Measurements from ENCODE around the gene B4GALNT3.
"Not testable (repeated sequence)": the region's sequence is repeated elsewhere in the genome, so short reads cannot be mapped to it uniquely, and the experiment has no call there.

The B4GALNT3 gene

DNA sequence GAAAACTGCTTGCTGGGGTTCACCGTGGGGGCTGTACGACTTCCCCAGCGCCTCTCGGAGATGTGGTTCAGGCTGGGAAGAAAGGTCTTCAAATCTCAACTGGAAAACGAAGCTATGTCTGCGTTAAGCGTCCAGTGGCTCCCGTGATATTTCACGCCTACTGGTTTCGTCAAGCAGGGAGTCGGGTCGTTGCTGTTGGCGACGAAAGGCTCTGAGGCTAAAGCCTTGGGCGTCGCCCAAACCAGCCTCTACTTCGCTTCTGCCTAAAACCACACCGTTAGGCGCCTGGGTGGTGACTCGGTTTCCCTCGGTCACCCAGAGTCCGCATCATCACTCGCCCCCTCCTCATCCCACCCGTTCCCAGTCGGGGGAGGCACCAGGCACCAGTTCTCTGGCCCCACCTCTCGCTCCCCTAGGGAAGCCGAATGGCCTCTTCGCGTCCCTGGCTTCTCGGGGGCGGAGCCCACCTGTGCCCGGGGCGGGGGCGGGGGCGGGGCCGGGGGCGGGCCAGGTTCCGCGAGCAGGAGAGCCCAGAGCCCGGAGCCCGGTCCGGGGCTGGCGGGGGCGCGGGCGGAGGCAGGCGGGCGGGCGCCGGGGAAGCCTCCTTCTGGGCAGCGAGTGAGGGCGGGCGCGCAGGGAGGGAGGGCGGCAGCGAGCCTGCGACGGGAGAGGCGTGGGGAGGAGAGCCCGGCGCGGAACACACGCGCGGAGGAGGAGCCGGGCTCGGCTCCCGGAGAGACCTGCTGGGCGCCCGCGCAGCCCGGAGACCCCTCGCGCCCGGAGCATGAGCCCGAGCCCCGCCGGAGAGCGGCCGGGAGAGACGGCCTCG lies at the start of gene B4GALNT3:
Gene B4GALNT3, plus strand, starts transcription at position 510 of the 829 bp plus-strand sequence. CDS start 438 bp downstream, outside the sequence.
- no peak for DNase-seq (ENCODE audit: low spot score)
- FAIRE-seq: no peak

DNA sequence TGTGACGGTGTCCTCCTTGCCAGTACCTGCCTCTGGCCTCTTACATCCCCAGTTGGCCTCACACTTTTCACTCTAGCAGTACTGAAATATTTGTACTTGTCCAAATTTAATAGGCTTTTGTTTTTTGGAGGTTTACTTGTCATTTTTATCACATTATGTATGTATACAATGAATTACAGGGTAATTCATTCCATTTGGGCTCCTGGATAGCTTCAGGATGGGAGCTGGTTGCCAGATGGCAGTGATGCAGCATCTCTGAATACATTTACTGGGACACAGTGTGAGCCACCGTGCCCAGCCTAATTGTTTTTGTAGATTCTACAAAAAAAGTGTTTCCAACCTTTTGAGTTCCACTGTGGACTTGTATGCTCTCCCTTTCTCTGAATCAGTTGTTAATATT lies 44.9 kb upstream of the B4GALNT3 start:
- DNase-seq (ENCODE audit: low spot score) (no peak), FAIRE-seq (no peak)

DNA sequence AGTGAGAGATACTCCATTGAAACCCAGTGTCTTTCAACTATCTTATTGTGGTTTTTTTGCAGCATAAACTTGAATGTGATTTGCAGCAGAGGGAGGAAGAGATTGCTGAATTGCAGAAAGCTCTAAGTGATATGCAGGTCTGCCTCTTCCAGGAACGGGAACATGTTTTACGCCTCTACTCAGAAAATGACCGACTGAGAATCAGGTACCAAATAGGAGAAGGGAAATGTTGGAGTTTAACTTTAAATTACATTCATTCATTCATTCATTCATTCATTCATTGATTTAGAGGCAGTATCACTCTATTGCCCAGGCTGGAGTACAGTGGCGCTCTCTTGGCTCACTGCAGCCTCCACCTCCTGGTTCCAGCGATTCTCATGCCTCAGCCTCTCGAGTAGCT lies 41.3 kb upstream of the B4GALNT3 start:
- no peak for DNase-seq (ENCODE audit: low spot score)
- no peak for FAIRE-seq

DNA sequence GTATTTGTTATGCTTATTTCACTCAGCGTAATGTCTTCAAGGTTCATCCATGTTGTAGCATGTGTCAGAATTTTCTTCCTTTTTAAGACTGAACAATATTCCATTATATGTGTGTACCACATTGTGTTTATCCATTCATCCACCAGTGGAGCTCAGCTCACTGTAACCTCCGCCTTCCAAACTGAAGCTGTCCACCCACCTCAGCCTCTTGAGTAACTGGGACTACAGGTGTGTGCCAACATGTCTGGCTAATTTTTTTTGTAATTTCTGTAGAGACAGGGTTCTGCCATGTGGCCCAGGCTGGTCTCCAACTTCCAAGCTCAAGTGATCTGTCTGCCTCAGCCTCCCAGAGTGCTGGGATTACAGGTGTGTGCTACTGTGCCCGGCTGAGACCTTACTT lies 37.2 kb upstream of the B4GALNT3 start:
- DNase-seq (ENCODE audit: low spot score) (no peak), FAIRE-seq (no peak)

DNA sequence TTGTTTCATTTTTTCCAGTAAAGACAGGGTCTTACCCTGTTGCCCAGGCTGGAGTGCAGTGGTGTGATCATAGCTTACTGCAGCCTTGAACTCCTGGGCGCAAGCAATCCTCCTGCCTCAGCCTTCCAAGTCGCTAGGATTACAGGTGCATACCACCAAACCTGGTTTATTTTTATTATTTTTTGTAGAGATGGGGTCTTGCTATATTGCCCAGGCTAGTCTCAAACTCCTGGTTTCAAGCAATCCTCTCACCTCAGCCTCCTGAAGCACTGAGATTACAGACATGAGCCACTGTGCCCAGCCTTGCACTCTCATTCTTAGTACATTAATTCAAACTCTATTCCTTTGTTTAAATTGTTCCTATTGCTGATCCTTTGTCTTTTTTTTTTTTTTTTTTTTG lies 24.0 kb upstream of the B4GALNT3 start:
- FAIRE-seq; DNase-seq (ENCODE audit: low spot score): not testable (repeated sequence)

DNA sequence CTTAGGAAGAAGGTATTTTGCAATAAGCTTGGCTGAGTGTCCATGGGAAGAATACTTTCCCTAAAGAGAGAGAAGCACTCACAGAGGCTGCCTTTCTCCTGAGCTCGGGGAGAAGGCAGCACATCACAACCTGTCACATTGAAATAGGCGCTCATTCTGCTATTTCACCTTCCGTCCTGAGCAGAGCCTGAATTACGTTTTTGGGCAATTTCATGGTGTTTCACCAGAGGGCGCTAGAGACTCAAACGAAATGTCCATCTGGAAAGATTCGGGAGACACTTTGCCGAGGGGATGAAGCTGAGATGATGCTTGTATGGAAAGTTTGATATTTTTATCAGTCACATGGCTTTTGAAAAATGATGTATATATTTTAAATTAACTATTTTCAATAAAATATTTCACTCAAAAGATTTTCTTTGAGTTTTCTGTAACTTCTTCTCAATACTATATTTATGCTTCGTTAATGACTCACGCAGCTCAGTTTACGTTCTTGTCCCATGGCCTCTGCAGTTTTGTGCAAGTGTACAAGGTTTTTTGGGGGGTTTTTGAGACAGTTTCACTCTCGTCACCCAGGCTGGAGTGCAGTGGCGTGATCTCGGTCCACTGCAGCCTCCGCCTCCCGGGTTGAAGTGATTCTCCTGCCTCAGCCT lies 17.4 kb upstream of the B4GALNT3 start:
- peak; percentile 26 for DNase-seq (ENCODE audit: low spot score)
- FAIRE-seq: peak; percentile 4

DNA sequence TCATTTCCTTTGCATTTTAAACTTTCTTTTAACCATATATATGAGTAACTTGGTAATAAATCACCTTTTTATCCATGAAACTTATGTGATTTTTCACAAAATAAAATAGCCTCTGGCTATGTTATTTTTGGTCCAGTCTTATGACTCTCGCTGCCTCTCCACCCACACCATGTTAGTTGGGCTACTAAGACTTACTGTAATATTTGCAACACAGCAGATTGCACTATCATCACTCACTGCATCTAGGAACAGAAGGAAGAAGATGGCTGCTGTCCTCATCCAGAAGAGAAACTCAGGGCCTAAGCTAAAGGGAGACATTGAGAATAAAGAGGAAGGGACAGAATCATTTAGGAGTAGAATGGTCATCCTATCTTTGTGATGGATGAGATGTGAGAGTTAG lies 12.6 kb upstream of the B4GALNT3 start:
- no peak for FAIRE-seq
- DNase-seq (ENCODE audit: low spot score): no peak

DNA sequence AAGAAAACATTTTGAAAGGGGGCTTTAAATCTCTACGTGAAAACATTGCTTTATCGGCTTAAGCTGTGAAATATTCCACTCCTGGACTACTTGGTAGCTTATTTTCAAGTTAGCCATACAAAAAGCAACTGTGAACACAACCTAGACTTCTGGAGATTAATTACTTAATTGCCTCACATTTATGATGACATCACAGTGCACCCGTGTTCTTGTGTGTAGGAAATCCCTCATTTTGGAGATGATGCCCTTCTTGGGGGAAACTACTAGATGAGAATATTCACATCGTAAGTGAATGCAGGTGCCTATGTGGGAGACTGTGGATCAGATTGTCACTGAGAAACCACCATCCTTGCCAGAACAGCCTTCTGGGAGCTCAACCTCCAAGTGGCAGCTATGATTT lies 10.5 kb upstream of the B4GALNT3 start:
- FAIRE-seq (no peak), DNase-seq (ENCODE audit: low spot score) (no peak)

DNA sequence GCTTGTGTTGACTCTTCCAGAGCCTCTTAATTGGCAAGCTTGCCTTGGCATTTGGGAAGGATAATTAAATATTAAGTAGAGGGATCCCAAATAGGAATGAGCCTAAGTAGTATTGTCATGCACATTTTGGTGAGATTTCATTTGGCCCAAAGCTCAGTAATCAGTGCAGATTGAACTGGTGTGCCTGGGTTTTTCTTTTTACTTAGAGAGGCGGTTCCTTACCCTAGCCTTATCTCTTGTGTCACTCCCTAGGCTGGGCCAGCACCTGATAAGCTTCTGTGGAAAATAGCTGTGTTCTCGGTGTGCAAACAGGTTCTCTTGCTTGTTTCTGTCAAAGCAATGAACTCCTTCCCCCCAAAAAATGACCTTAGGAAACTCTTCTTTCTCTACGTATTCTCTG lies 9.3 kb upstream of the B4GALNT3 start:
- FAIRE-seq: no peak
- no peak for DNase-seq (ENCODE audit: low spot score)

DNA sequence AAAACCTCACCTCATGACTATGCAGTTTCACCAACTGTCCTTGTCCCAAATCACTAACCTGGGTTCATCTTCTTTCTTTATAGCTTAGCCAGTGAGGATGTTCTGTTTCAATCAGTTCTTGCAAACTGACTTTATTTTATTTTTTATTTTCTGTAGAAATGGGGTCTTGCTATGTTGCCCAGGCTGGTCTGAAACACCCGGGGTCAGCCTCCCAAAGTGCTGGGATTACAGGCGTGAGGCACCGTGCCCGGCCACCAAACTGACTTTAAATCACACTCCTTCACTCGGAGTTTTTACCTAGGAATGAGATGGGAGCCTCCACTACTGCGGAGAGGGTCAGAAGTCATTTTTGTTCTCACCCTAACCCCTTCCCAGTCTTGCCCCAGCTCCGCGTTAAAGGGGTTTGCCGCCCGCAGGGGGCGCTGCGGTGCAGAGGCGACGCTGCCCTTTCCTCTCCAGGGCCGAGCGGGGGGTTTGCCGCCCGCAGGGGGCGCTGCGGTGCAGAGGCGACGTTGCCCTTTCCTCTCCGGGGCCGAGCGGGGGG lies 7.0 kb upstream of the B4GALNT3 start:
- DNase-seq (ENCODE audit: low spot score) (no peak), FAIRE-seq (no peak)

DNA sequence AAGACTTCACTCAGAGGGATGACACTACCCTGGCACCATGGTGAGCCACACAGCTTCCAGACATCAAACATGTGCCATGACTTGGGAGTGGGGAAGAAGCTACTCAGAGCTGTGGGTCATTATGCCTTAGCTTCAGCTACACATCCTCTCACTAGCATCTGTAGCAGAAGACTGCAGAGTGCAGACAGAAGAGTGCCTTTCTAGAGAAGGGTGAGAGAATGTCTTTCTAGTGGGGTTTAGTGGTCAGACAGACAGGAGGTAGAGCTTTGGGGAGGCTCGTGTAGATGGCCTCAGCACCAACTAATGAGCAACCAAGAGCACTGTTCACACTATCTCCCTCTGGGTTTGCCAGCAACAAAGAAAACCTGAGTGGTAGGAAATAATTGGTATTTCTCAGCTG lies 4.9 kb upstream of the B4GALNT3 start:
- no peak for DNase-seq (ENCODE audit: low spot score)
- FAIRE-seq: no peak

DNA sequence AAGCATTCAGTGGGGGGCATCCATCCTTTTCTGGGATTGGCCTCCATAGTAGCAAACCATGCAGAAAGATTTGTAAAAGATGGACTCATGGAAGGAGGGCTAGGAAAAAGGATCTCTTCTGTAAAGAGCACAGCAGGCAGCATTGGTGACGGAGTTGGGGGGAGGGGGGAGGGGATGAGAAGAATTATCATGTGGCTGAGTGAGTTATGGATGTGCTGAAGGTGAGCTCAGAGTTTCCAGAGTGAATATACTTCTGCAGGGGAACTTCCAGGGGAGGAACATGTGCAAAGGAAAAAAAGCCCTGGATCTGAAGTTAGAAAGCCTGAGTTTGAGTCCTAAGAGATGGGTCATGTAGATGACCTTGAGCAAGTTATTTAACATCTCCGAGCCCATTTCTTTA lies 3.9 kb upstream of the B4GALNT3 start:
- no peak for FAIRE-seq

DNA sequence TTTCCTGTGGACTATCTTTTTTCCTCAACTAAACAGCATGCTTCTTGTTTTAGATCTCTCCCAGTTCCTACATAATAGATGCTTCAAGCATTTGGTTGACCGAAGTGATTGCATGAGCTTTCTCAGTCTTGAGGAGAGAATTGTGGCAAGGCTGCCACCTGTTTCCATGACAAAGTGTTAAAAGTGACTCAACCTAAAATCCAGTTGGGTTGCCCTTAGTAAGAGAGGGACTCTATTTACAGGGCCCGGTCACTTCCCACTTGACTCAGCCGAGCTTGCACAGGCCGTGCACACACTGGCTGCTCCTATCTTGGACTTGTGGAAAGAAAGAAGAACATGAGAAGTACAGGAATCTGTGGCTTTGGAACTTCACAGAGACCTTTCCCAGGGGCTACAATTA lies 2.1 kb upstream of the B4GALNT3 start:
- FAIRE-seq (no peak), DNase-seq (ENCODE audit: low spot score) (no peak)

More for the DNA sequence above, 3.9 kb upstream of the B4GALNT3 start:
- DNase-seq (ENCODE audit: low spot score): no peak

DNA sequence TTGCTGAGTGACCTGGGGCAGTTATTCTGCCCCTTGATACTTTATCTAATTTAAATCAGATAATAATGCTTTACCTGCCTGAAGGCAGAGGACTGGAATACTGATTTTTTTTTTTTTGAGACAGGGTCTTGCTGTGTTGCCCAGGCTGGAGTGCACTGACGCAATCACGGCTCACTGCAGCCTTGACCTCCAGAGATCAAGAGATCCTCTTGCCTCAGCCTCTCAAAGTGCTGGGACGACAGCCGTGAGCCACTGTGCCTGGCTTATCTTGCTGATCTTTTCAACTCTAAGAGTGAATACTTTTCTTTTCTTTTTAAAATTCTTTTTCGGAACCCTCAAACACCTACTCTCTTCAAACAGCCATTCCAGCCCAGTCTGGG lies 699 bp upstream of the B4GALNT3 start:
- no peak for FAIRE-seq
- DNase-seq (ENCODE audit: low spot score): no peak

DNA sequence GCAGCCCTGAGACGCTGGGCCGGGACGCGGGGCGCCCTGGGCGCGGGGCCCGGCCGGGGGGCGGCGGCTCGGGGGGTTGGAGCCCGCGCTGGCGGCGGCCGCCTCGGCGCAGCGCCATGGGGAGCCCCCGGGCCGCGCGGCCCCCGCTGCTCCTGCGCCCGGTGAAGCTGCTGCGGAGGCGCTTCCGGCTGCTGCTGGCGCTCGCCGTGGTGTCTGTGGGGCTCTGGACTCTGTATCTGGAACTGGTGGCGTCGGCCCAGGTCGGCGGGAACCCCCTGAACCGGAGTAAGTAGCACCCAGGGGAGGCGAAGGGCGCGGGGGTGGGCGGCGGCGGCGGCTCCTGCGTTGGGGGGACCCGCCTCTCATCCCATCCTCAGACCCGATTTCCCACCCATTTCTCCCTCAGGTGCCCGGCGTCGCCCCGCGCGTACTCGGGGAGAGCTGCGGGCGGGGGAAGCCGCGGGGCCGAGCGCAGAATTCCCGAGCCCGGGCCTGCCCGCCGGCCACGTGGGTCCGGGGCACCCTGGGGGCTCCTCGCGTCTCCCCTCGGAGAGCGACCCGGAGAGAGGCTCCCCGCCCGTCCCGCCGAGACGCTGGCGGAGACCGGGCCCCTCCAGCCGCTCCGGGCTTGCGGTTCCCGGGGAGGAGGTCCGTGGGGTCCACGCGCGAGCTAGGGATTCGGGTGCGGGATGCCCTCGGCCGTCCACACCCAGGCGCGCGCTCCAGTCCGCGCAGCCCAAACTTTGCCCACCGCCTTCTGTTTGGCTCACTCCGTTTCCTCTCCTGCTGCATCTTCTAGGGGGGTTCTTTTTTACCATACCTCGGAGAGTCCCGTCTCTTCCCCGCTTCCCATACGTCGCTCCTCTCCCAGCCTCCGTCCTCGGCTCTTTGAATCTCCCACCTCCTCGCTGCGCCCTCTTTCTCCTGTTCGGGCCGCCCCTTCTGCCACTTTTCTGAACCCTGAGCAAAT lies 807 bp downstream of the B4GALNT3 start:
- DNase-seq (ENCODE audit: low spot score): no peak
- no peak for FAIRE-seq

DNA sequence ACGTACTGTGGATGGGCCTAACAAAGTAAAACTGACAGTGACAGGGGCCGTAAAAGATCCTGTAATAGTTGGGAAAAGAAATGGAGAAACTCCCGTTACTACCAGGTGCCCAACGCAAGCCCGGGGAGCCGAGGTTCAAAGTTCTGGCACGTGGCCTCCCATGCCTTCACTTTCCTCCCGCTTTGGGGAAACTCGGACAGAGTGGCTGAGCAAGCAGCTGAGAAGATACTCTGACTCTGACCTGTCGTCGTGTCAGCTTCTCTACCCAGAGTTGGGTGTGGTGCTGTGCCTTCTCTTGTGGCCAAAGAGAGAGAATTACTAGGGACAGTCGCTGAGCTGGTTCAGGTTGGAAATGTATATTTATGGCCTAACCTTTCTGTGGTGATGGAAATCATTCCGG lies 1.7 kb downstream of the B4GALNT3 start:
- FAIRE-seq (no peak), DNase-seq (ENCODE audit: low spot score) (no peak)

DNA sequence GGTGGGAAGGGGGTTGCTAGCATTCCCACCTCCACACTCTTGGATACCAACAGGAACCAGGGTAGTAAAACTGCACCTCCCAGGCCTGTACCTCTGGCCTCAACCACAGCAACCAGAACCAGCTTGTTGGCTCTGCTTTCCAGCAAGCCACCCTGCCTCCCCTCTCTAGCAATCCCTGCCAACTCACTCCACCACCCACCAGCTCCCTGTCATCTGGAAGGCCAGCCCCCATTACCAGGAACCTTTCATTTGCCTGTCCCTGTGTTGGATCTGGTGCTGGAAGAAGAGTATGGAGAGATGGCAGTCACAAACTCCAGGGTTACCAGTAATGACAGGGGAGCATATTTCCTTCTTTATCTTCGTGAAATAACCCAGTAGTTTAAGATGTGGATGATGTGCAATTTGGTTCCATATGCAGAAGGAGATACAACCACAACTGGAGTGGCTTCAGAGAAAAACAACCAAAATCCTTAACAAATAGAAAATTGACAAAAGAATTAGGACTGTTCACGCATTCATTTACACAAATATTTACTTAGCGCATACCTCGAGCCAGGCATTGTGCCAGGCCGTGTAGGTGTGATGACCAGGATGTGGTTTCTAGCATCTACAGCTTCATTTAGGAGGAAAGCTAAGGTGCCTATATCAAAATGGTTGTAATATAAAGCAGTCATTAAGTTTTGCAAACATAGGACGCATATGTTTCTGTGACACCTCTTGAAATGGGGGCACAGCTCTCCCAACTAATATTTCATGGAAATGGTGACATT lies 3.4 kb downstream of the B4GALNT3 start:
- DNase-seq (ENCODE audit: low spot score) (no peak), FAIRE-seq (no peak)

DNA sequence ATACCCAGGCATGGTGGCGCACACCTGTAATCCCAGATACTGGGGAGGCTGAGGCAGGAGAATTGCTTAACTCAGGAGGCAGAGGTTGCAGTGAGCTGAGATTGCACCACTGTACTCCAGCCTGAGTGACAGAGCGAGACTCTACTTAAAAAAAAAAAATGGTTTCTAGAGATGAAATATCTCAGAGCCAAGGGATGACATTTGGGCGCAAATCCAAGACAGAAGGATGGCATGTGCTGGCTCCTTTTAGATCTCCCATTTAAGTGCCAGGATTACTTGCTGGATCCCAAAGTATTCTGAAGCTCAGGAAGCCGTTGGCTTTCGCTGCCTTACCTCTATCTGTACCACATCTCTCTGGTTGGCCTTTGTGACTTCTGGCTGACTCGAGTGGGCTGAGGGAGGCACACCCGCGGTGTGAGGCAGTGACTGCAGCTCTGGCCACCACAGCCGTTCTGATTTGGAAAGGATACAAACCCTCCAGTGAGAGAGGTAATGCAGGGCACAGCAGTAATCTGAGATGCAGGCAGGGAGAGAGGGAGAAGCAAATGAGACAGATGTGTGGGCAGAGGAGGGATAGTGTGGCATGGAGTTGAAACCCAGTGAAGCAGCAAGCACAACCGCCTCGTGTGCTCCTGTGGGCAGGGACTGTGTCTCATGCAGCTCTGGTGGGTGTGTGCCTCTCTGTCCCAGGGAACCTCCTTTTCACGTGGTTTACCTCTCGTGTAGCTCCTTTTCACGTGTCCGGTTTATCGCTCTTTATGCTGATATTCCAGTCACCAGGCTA lies 4.9 kb downstream of the B4GALNT3 start:
- DNase-seq (ENCODE audit: low spot score) (no peak), FAIRE-seq (no peak)

DNA sequence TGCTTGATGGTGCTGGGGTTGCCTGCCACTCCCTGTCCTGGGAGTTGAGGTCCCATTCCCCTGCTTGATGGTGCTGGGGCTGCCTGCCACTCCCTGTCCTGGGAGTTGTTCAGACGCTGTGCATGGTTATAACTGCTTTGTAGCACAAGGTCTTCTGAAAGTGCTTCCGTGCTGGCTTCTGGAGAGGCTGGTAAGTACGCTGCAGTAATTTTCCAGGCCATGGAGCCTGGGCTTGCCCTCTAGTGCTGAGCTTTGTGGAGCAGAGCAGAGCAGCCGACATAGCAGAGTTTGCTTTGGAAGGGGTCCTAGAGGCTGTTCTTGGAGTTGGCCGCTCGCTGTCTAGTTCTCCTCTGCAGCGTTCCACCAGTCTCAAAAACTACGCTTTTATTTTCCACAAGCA lies 6.3 kb downstream of the B4GALNT3 start:
- no peak for FAIRE-seq

DNA sequence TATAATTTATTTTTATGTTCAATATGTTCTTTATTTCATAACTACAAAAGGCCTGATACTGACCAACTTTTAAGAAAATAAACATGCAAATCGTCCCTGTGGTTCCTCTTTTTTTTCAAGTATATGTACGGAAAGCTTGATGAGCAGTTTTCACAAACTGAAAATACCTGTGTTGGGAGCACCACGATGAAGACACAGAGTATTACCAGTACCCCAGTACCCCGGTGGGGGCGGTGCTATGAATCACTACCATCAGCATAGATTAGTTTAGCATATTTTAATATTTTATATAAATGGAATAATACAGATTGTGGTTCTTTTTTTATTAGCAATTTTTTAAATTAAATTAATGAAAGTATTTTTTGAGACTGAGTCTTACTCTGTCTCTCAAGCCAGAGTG lies 7.0 kb downstream of the B4GALNT3 start:
- DNase-seq (ENCODE audit: low spot score) (no peak), FAIRE-seq (no peak)

More for the DNA sequence above, 6.3 kb downstream of the B4GALNT3 start:
- no peak for DNase-seq (ENCODE audit: low spot score)

Measured in RCC 7860 (cell line).